HG03095 (cell line): ENCODE data around the gene NLGN1.
A peak's percentile ranks its signal among the peaks of the same experiment; 100 is the strongest.

ENCODE experiments used
- ATAC-seq: cut with Tn5 transposase; IDR thresholded peaks from one replicate; pipeline ENCODE4 v1.9.1; 2021; ENCODE audit warnings: moderate library complexity; ENCODE audit not compliant: unreplicated experiment

Gene NLGN1

GRCh38 chr3:173892547-173892946 lies 495.0 kb downstream of the NLGN1 start:
- ATAC-seq, result no peak

GRCh38 chr3:173893066-173893465 lies 495.5 kb downstream of the NLGN1 start:
- no peak for ATAC-seq

GRCh38 chr3:173893835-173894234 lies 496.3 kb downstream of the NLGN1 start:
- no peak for ATAC-seq

DNA sequence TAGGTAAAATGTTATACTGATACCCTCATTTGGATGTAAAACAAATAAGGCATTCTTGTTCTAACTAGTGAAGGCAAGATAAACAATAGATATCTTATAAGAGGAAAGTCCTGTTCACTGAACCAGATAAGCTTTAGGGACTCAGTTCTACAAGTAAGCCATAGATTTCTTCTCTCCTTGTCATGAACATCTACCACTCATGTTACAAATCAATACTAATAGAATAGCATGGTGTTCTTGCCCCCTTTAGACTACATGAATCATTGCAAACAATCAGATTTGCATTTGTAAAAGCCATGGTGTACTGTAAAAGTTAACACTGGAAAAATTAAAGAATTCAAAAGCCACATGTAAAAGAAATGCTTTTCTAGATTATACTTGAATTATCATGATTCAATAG lies 500.1 kb downstream of the NLGN1 start:
- ATAC-seq, result no peak

DNA sequence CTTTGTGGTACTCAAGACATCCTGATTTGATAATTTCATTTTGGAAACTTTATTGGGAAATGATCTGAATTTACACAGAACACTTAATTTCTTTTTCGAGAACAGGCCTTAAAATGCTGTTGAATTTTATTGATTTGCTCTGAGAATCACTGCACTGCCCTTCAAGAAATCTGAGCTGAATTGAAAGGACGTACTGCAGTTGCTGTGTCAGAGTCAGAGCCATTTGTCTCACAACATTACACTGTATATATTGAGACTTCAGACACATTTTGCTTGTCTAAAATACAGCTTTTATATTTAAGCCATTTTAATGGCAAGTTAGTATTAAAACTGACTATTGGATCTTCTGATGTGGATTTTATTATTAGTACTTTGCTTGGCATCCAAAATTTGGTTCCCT lies 504.1 kb downstream of the NLGN1 start:
- ATAC-seq, result no peak

- no peak for ATAC-seq
Measured at GRCh38 chr3:173902401-173902800, 504.9 kb downstream of the NLGN1 start.

- ATAC-seq, result no peak
Measured at GRCh38 chr3:173902871-173903270, 505.3 kb downstream of the NLGN1 start.

GRCh38 chr3:173905381-173905780 lies 507.8 kb downstream of the NLGN1 start:
- no peak for ATAC-seq

DNA sequence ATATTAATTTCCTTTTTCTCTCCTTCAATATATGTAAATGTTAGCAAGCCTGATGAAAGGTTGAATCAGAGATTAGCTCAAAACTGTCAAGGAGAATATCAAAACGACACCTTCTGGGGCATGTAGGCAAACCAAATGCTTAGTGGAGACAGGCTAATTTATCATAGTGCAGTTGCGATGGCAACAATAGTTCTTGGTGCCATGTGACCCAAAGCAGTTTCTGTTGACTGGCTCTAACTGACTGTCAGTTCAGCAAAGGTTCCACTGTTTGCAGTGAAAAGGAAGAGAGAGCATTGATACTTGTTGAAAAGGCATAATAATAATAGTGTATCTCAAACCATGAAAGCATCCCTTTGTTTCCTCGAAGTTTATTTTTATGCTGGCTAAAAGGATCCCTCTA lies 513.9 kb downstream of the NLGN1 start:
- no peak for ATAC-seq

DNA sequence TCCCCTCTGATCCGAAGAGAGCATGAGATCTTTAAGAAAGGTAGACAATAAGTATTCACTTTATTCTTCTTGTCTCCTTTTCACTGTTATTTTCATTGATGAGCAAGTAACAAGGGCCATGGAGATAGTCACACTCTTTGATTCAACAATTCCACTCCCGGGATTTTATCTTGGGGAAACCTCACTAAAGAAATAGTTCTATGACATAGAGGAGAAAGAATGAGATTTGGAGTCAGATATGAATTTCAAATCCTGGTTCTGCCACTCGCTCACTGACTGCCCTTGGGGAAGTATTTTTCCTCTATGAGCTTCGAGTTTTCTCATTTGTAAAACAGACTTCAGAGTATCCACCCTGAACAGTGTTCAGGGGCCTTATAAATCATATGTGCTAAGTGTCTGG lies 514.6 kb downstream of the NLGN1 start:
- no peak for ATAC-seq

DNA sequence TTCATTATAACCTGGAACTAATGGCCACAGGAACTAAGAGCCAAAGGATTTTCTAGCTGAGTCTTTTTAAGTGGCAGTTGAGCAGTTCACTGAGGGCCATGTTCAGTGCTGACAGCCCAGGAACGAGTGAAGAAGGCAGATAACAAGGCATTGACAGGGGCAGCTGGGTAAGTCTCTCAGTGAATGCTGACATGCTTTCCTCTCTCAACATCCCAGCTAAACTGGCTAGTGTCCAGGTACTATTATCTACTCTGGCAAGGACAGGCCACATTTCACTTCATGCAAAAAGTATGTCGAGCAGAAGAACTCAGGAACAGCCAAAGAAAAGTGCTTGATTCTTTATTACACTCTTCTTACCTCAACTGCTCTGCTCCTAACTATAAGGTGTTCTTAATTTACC lies 515.9 kb downstream of the NLGN1 start:
- ATAC-seq, result no peak

DNA sequence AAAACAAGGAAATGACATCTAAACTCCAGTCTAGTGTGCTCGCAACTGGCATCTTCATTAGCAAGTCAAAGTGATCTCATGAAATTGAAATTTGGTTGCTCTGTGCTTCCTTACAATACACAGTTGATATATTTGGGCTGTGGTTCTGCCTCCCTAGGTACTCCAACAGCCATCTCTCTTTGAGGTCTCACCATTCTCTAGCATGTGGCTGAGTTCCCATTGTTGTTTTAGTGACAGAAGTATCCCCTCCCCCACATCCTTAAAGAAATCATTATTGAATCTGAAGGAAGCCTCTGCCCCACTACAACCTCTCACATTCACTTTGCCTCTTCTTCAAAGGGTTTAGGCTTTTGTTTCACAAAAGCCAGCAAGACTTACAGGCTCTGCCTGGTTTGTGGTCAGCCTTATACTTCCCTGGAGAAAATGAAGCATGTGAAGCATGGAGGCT lies 516.5 kb downstream of the NLGN1 start:
- ATAC-seq, result no peak

- no peak for ATAC-seq
Measured at GRCh38 chr3:173916799-173917198, 519.3 kb downstream of the NLGN1 start.

DNA sequence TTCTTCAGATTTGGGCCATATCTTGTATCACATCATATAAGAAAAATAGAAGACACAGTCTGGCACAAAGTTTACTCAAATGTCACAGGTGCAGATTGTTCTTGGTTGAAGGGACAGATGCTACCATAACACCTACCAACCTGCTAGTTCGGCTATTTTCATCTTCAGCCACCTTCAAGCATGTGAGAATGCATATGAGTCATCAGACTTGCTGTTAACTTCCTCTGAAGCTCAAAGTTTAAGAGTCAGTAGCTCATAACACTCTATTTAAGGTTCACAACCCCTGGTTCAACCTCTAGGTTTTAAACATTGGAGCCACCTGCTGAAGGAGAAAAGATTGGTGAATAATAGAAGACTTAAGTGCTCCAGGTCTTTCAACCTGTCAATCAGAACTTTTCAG lies 522.8 kb downstream of the NLGN1 start:
- ATAC-seq, result peak; percentile 86

- ATAC-seq, result no peak
Measured at GRCh38 chr3:173921732-173922131, 524.2 kb downstream of the NLGN1 start.

DNA sequence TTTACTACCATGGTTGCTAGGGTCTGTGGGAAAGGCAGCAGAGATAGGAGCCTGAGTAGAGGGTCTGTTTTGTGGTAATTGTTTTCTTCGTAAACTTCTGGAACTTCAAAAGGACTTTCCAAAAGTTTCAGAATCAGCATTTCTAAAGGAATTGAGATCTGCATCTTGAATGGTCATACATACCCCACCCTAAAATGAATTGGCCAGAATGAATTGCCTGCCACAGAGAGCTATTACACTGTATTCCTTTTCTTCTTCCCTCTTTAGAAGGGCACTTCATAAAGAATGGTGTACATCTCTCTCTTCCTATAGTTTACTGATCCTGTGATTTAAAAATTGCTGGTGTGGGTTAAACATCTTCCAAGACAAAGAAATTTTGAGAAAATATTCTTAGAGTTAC lies 525.7 kb downstream of the NLGN1 start:
- ATAC-seq, result no peak

DNA sequence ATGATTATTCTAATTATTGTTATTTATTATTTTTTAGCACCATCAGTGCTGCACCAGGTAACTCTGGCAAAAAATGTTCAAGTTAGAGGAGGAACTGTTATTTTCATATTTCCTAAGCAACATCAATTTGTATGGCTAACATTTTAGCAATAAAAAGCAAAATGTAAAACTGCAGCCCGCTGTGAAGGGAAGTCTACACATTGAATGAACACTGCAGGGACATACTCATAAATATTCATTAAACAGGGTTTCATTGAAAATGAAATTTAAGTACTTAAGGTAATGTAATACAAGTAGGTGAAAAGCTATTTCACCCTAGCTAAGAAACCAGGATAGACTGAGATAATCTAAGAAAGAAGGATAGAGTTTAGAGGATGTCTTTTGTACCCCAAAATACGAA lies 532.7 kb downstream of the NLGN1 start:
- no peak for ATAC-seq

DNA sequence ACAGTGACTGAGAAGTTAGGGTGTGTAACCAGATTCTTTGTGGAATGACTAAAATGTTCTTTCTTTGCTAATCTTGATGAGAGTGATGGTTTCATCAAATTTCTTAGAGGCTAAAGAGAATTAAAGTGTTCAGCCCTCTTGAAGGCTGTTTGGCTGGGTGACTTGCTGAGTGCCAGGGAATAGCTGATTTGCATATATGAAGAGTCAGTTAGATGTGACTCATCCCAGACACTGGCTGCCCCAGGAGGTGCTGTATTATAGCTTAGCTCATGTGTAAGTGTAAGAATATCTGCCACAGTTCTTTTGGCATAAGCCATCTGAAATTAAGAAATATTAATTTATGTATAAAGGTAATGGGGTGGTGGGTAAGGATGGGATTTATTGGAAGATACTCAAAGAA lies 535.1 kb downstream of the NLGN1 start:
- ATAC-seq, result peak; percentile 67

DNA sequence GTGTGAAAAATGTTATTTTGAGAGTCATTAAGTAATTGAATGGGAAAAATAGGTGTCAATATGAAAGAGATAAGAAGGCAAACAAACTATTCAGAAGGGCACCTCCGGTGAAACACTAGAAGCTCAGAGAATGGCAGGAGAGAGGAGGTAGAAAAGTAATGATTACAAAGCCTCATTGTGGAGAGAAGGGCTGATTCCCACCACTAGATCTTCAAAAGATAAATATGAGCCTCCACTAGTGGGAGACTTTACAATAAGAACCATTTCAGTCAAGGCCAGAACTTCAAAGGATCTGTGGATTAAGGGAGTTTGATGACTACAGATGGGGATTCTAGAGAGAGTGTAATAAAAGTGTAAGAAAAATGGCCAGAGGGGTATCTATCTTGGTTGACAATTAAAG lies 535.6 kb downstream of the NLGN1 start:
- no peak for ATAC-seq

DNA sequence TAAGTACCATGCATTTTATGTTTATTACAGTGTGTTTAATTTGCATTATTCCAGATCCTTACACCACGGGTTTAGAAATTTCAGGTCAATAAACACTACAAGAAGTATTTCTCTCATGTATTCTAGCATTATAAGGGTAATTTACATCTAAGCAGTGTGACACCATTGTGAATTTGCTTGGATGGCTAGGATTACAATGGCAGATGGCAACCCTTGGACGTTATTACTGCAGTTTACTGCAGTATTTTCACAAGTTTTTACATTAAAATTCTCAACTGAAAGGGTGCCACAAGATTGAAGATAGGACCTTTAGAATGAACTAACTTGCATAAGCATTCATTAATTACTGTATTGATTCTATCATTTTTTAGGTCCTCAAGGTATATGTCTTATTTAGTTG lies 538.8 kb downstream of the NLGN1 start:
- no peak for ATAC-seq

GRCh38 chr3:173938159-173938558 lies 540.6 kb downstream of the NLGN1 start:
- no peak for ATAC-seq

- ATAC-seq, result no peak
Measured at GRCh38 chr3:173938616-173939015, 541.1 kb downstream of the NLGN1 start.

DNA sequence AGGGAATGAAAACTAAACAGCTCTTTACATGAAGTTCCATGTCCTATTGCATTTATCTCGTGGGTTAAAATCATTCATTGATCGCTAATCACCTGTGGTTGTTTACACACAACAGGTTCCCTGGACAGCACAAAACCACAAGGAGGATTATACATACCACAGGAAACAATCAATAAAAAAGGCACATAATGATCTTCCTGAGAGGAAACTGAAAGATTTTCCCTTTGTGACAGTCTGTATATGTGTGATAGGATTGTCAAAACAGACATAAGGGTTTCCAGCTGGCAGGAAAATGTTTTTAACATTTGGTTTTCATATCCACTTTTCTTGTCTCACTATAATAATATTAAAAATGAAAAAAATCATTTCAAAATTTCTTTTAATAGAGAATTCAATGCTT lies 541.8 kb downstream of the NLGN1 start:
- no peak for ATAC-seq

- ATAC-seq, result no peak
Measured at GRCh38 chr3:173943264-173943663, 545.7 kb downstream of the NLGN1 start.
